ENCODE measurements around the gene NFKBIE.
A peak's percentile ranks its signal among the peaks of the same experiment; 100 is the strongest.
"Not testable (repeated sequence)": the region's sequence is repeated elsewhere in the genome, so short reads cannot be mapped to it uniquely, and the experiment has no call there.

Gene NFKBIE

GRCh38 chr6:44232676-44233566, 32.4 kb downstream of the NFKBIE start:
- Mint-ChIP-seq H3K27ac (peak overlapping the region in 1 of 2 donors; percentile 46), H3K4me1 (ENCODE audit: low read depth in 2 of 2) (peaks cover 7% of the 10 kb centered on the region in 2 donors), H3K27me3 (no peaks in the 10 kb centered on the region), H3K9me3 (no peaks in the 10 kb centered on the region), H3K36me3 (ENCODE audit: insufficient read depth) (peaks cover 4% of the 10 kb centered on the region), H3K4me3 (no peak overlapping the region)
- no peak for ATAC-seq (replicated peaks)
- no peak for DNase-seq

DNA sequence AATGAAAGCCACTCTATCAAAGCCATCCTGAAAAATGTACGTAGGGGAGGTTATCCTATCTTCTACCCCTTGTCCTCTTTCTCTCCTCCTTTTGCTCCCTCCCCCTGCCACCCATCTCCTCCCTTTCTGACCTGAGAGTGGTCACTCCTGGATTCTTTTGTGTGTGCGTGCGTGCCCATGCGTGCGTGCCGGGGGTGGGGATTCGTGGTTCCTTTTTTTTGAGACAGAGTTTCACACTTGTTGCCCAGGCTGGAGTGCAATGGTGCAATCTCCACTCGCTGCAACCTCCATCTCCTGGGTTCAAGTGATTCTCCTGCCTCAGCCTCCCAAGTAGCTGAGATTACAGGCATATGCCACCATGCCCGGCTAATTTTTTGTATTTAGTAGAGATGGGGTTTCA, 33.9 kb downstream of the NFKBIE start:
- ATAC-seq (replicated peaks); H3K9me3 Mint-ChIP-seq; H3K36me3 Mint-ChIP-seq (ENCODE audit: insufficient read depth); H3K4me1 Mint-ChIP-seq (ENCODE audit: low read depth in 2 of 2); H3K27me3 Mint-ChIP-seq; H3K27ac Mint-ChIP-seq; H3K4me3 Mint-ChIP-seq; DNase-seq: not testable (repeated sequence)

- H3K9me3 Mint-ChIP-seq: no peaks in the 10 kb centered on the region
- no peaks in the 10 kb centered on the region for H3K27me3 Mint-ChIP-seq
- H3K4me1 Mint-ChIP-seq (ENCODE audit: low read depth in 2 of 2): no peaks in the 10 kb centered on the region
- no peak overlapping the region for H3K4me3 Mint-ChIP-seq
- ATAC-seq (replicated peaks) (no peak), DNase-seq (no peak)
- H3K27ac Mint-ChIP-seq: no peak overlapping the region
- peaks cover 4% of the 10 kb centered on the region for H3K36me3 Mint-ChIP-seq (ENCODE audit: insufficient read depth)
These were observed 35.2 kb downstream of the NFKBIE start for GRCh38 chr6:44230034-44230675.

DNA sequence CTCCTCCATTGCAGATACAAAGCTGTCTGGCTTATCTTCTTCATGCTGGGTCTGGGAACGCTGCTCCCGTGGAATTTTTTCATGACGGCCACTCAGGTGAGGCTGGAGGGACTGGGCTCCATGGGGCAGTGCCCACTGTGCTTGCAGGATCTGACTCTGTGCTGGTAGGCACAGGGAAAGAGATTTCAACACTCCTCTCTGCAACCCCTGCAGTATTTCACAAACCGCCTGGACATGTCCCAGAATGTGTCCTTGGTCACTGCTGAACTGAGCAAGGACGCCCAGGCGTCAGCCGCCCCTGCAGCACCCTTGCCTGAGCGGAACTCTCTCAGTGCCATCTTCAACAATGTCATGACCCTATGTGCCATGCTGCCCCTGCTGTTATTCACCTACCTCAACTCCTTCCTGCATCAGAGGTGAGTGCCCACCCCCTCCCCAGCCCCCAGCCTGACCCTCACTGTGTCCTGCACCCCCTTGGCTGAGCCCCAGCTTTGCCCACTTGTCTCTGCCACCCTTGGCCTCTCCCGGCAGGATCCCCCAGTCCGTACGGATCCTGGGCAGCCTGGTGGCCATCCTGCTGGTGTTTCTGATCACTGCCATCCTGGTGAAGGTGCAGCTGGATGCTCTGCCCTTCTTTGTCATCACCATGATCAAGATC, 35.8 kb downstream of the NFKBIE start:
- no peaks in the 10 kb centered on the region for H3K9me3 Mint-ChIP-seq
- H3K27me3 Mint-ChIP-seq: no peaks in the 10 kb centered on the region
- H3K27ac Mint-ChIP-seq: no peak overlapping the region
- no peak for DNase-seq
- H3K4me1 Mint-ChIP-seq (ENCODE audit: low read depth in 2 of 2): peaks cover 1 to 3% of the 10 kb centered on the region in 2 donors
- H3K4me3 Mint-ChIP-seq: no peak overlapping the region
- H3K36me3 Mint-ChIP-seq (ENCODE audit: insufficient read depth): peaks cover 4% of the 10 kb centered on the region
- ATAC-seq (replicated peaks): no peak

- DNase-seq (no peak), ATAC-seq (replicated peaks) (no peak)
- H3K27ac Mint-ChIP-seq: no peak overlapping the region
- H3K4me3 Mint-ChIP-seq: no peak overlapping the region
- H3K4me1 Mint-ChIP-seq (ENCODE audit: low read depth in 2 of 2): peaks cover 8% of the 10 kb centered on the region in 2 donors
- no peaks in the 10 kb centered on the region for H3K9me3 Mint-ChIP-seq
- H3K36me3 Mint-ChIP-seq (ENCODE audit: insufficient read depth): no peaks in the 10 kb centered on the region
- no peaks in the 10 kb centered on the region for H3K27me3 Mint-ChIP-seq
These were observed 36.5 kb downstream of the NFKBIE start for GRCh38 chr6:44228836-44229235.

GRCh38 chr6:44228433-44228832, 36.9 kb downstream of the NFKBIE start:
- no peak overlapping the region for H3K4me3 Mint-ChIP-seq
- H3K4me1 Mint-ChIP-seq (ENCODE audit: low read depth in 2 of 2): peaks cover 8 to 9% of the 10 kb centered on the region in 2 donors
- no peaks in the 10 kb centered on the region for H3K36me3 Mint-ChIP-seq (ENCODE audit: insufficient read depth)
- no peaks in the 10 kb centered on the region for H3K27me3 Mint-ChIP-seq
- H3K9me3 Mint-ChIP-seq: no peaks in the 10 kb centered on the region
- H3K27ac Mint-ChIP-seq: no peak overlapping the region
- DNase-seq: no peak
- ATAC-seq (replicated peaks): no peak

- H3K4me3 Mint-ChIP-seq: no peak overlapping the region
- no peaks in the 10 kb centered on the region for H3K9me3 Mint-ChIP-seq
- H3K27ac Mint-ChIP-seq: no peak overlapping the region
- no peaks in the 10 kb centered on the region for H3K27me3 Mint-ChIP-seq
- no peaks in the 10 kb centered on the region for H3K36me3 Mint-ChIP-seq (ENCODE audit: insufficient read depth)
- ATAC-seq (replicated peaks): no peak
- no peak for DNase-seq
- peaks cover 9 to 10% of the 10 kb centered on the region in 2 donors for H3K4me1 Mint-ChIP-seq (ENCODE audit: low read depth in 2 of 2)
These were observed 37.3 kb downstream of the NFKBIE start for GRCh38 chr6:44228031-44228430.

GRCh38 chr6:44227148-44227793, 38.1 kb downstream of the NFKBIE start:
- H3K27ac Mint-ChIP-seq: no peak overlapping the region
- H3K36me3 Mint-ChIP-seq (ENCODE audit: insufficient read depth): no peaks in the 10 kb centered on the region
- ATAC-seq (replicated peaks): no peak

DNA sequence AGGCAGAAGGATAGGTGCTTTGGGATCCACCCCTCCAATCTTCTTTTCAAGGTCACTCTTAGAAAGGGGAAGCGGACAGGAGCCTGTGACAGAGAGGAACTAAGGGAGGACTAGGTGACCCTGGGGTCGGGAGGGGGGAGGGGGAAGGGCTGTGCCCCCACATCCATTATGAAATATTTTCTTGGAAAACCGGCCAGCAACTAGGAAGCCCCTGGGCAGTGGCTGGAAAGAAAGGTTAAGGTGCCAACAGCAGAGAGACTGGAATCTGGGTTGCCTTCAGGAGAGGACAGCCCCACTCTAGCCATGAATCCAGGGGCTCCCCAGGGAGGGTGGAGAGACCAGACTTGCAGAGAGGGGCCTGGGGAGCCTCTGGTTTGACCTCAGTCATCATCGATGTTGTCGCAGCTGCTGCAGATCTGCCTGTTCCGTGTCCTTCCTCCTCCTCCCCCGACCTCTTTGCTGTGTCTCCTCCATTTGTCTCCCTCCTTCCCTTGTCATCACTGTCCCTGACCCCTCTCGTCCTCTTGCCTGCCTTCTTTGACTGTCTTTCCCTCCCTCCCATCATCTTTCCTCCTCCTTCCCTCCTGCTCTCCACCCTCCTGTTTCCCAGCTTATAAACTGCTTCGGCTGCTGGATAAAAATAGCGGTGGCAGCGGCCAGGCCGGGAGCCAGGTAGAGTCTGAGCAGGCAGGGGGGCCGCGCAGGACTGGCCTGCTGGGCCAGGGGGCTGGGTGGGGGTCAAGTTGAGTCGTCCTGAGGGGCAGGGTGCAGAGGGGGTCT, 38.8 kb downstream of the NFKBIE start:
- Mint-ChIP-seq H3K4me3 (no peak overlapping the region), H3K4me1 (ENCODE audit: low read depth in 2 of 2) (peaks cover 15 to 19% of the 10 kb centered on the region in 2 donors), H3K27me3 (no peaks in the 10 kb centered on the region), H3K27ac (no peak overlapping the region), H3K36me3 (ENCODE audit: insufficient read depth) (no peaks in the 10 kb centered on the region), H3K9me3 (no peaks in the 10 kb centered on the region)
- ATAC-seq (replicated peaks) (no peak), DNase-seq (no peak)

More at GRCh38 chr6:44227148-44227793, 38.1 kb downstream of the NFKBIE start:
- Mint-ChIP-seq H3K4me1 (ENCODE audit: low read depth in 2 of 2) (peaks cover 15 to 16% of the 10 kb centered on the region in 2 donors), H3K9me3 (no peaks in the 10 kb centered on the region), H3K4me3 (no peak overlapping the region), H3K27me3 (no peaks in the 10 kb centered on the region)
- no peak for DNase-seq

DNA sequence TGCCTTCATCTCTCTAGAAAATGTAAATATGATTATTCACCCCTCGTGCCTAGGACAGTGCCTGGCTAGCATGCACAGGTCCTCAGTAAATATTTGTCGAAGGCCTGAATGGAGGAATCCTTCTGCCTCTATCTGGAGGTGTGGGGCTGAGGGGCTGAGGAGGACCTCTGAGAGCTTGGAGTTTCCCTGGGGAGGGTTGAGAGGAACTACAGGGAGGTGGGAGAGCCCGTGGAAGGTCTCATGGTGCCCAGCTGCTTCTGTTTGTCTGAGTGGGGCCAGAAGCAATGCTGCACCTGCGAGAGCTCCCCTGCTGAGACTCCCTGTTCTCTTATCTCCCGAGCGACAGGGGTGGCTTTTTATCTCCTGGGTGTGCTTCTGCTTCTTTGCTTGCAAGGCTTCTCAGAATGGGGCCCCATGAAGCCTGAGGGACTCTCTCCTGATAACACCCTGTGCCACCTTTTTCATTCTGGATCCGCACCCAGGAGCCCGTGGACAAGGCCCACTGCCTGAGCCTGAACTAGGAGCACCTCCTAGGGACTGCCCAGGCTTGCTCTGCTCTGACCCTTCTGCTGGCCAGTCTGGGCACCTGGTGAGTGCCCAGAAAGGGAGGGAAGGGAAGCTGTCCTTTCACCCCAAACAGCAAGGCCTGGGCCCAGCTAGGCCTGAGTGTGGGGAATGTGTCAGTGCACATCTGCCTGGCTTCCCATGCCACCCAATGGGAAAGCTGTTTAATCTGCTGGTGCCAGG, 39.6 kb downstream of the NFKBIE start:
- ATAC-seq (replicated peaks): no peak
- Mint-ChIP-seq H3K4me1 (ENCODE audit: low read depth in 2 of 2) (peaks cover 15 to 20% of the 10 kb centered on the region in 2 donors), H3K4me3 (no peak overlapping the region), H3K27me3 (no peaks in the 10 kb centered on the region), H3K36me3 (ENCODE audit: insufficient read depth) (no peaks in the 10 kb centered on the region), H3K9me3 (no peaks in the 10 kb centered on the region), H3K27ac (no peak overlapping the region)
- DNase-seq: no peak

DNA sequence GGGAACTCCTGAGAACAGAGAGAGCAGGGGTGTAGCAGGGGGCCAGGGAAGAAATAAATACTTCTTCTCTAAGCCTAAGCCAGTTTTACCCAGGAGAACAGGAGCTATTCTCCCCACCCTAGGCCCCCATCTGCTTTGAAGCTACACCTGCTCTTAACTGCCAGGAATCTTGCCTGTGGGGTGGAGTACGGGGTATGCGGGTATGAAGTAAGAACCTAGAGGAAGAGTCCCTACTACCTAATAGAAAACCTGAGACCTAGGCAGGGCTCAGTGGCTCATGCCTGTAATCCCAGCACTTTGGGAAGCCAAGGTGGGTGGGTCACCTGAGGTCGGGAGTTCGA, 40.4 kb downstream of the NFKBIE start:
- DNase-seq (no peak), ATAC-seq (replicated peaks) (no peak)
- Mint-ChIP-seq H3K4me3 (no peak overlapping the region), H3K27me3 (peaks cover 0 to under 1% of the 10 kb centered on the region in 2 donors), H3K9me3 (no peaks in the 10 kb centered on the region), H3K36me3 (ENCODE audit: insufficient read depth) (no peaks in the 10 kb centered on the region), H3K27ac (peak overlapping the region in 1 of 2 donors; percentile 77), H3K4me1 (ENCODE audit: low read depth in 2 of 2) (peaks cover 15 to 20% of the 10 kb centered on the region in 2 donors)

All from effector memory CD8-positive, alpha-beta T cell (primary cell).